ENCODE measurements around the gene TJP3.

The TJP3 gene

GRCh38 chr19:3734310-3734600, 26.1 kb downstream of the TJP3 start:
- Histone ChIP-seq H2BK5ac (ENCODE audit: low read length) (peak overlapping the region; percentile 73), H3K23ac (ENCODE audit: low read depth, low read length, poor library complexity) (no peak overlapping the region), H3K27ac (replicated peaks; ENCODE audit: low read length) (no peak overlapping the region), H3K18ac (ENCODE audit: low read length) (no peak overlapping the region), H3K79me1 (ENCODE audit: low read depth, low read length) (peaks cover 2% of the 10 kb centered on the region), H3K4me1 (ENCODE audit: control insufficient read depth in 2 of 2, insufficient read depth in 1 of 2, low read depth in 1 of 2, low read length in 2 of 2) (no peaks in the 10 kb centered on the region), H3K9ac (ENCODE audit: low read depth, low read length, poor library complexity) (peak overlapping the region; percentile 50), H3K36me3 (replicated peaks in 1 of 2; ENCODE audit: control insufficient read depth in 2 of 2, insufficient read depth in 2 of 2, low read length in 2 of 2) (no peaks in the 10 kb centered on the region), H2BK120ac (ENCODE audit: low read depth, low read length) (no peak overlapping the region), H3K4me2 (ENCODE audit: insufficient read depth, low read length, poor library complexity, severe bottlenecking) (no peak overlapping the region), H3K4me3 (ENCODE audit: low read length in 2 of 2) (no peak overlapping the region), H4K91ac (ENCODE audit: low read depth, low read length, poor library complexity) (no peak overlapping the region), H3K27me3 (ENCODE audit: control insufficient read depth in 3 of 3, insufficient read depth in 3 of 3, low read depth in 1 of 3, low read length in 3 of 3) (no peaks in the 10 kb centered on the region), H2BK15ac (ENCODE audit: low read length) (no peak overlapping the region), H3K4ac (ENCODE audit: low read length) (no peak overlapping the region), H3K9me3 (replicated peaks in 1 of 2; ENCODE audit: control insufficient read depth in 2 of 2, insufficient read depth in 1 of 2, low read depth in 1 of 2, low read length in 2 of 2) (peaks cover 0 to 4% of the 10 kb centered on the region in 2 donors), H2AK5ac (ENCODE audit: low read depth, low read length) (no peak overlapping the region), H4K8ac (ENCODE audit: low read depth, low read length) (no peak overlapping the region), H2AFZ (ENCODE audit: low read length) (no peak overlapping the region), H2BK12ac (ENCODE audit: low read length) (no peak overlapping the region), H3K14ac (ENCODE audit: low read length) (no peak overlapping the region)
- no peak for DNase-seq (ENCODE audit: low spot score)
- no CpG with 5 or more reads among the region's 14 CpGs for WGBS, 2 donors (ENCODE audit: extremely low coverage in 2 of 2, insufficient read length in 2 of 2, insufficient replicate concordance in 1 of 2)

GRCh38 chr19:3736106-3736724, 28.0 kb downstream of the TJP3 start:
- Histone ChIP-seq H3K9me3 (replicated peaks in 1 of 2; ENCODE audit: control insufficient read depth in 2 of 2, insufficient read depth in 1 of 2, low read depth in 1 of 2, low read length in 2 of 2) (no peaks in the 10 kb centered on the region), H4K91ac (ENCODE audit: low read depth, low read length, poor library complexity) (no peak overlapping the region), H3K4me1 (ENCODE audit: control insufficient read depth in 2 of 2, insufficient read depth in 1 of 2, low read depth in 1 of 2, low read length in 2 of 2) (no peaks in the 10 kb centered on the region), H3K23ac (ENCODE audit: low read depth, low read length, poor library complexity) (peak overlapping the region; percentile 37), H3K9ac (ENCODE audit: low read depth, low read length, poor library complexity) (no peak overlapping the region), H3K4me2 (ENCODE audit: insufficient read depth, low read length, poor library complexity, severe bottlenecking) (no peak overlapping the region), H3K18ac (ENCODE audit: low read length) (no peak overlapping the region), H2AK5ac (ENCODE audit: low read depth, low read length) (no peak overlapping the region), H3K79me1 (ENCODE audit: low read depth, low read length) (peaks cover 2% of the 10 kb centered on the region), H3K36me3 (replicated peaks in 1 of 2; ENCODE audit: control insufficient read depth in 2 of 2, insufficient read depth in 2 of 2, low read length in 2 of 2) (no peaks in the 10 kb centered on the region), H2AFZ (ENCODE audit: low read length) (no peak overlapping the region), H3K14ac (ENCODE audit: low read length) (no peak overlapping the region), H2BK120ac (ENCODE audit: low read depth, low read length) (no peak overlapping the region), H3K4ac (ENCODE audit: low read length) (no peak overlapping the region), H2BK15ac (ENCODE audit: low read length) (no peak overlapping the region), H2BK12ac (ENCODE audit: low read length) (no peak overlapping the region), H4K8ac (ENCODE audit: low read depth, low read length) (no peak overlapping the region), H3K27ac (replicated peaks; ENCODE audit: low read length) (no peak overlapping the region), H2BK5ac (ENCODE audit: low read length) (no peak overlapping the region), H3K27me3 (ENCODE audit: control insufficient read depth in 3 of 3, insufficient read depth in 3 of 3, low read depth in 1 of 3, low read length in 3 of 3) (no peaks in the 10 kb centered on the region), H3K4me3 (ENCODE audit: low read length in 2 of 2) (no peak overlapping the region)
- no CpG with 5 or more reads among the region's 21 CpGs for WGBS, 2 donors (ENCODE audit: extremely low coverage in 2 of 2, insufficient read length in 2 of 2, insufficient replicate concordance in 1 of 2)
- no peak for DNase-seq (ENCODE audit: low spot score)

GRCh38 chr19:3737487-3738205, 29.5 kb downstream of the TJP3 start:
- Histone ChIP-seq H3K14ac (ENCODE audit: low read length) (no peak overlapping the region), H3K4me3 (ENCODE audit: low read length in 2 of 2) (peak overlapping the region in 1 of 2 donors; percentile 3), H2AK5ac (ENCODE audit: low read depth, low read length) (no peak overlapping the region), H3K9me3 (replicated peaks in 1 of 2; ENCODE audit: control insufficient read depth in 2 of 2, insufficient read depth in 1 of 2, low read depth in 1 of 2, low read length in 2 of 2) (no peaks in the 10 kb centered on the region), H3K79me1 (ENCODE audit: low read depth, low read length) (peaks cover 2% of the 10 kb centered on the region), H3K18ac (ENCODE audit: low read length) (no peak overlapping the region), H3K27me3 (ENCODE audit: control insufficient read depth in 3 of 3, insufficient read depth in 3 of 3, low read depth in 1 of 3, low read length in 3 of 3) (no peaks in the 10 kb centered on the region), H3K4ac (ENCODE audit: low read length) (no peak overlapping the region), H2AFZ (ENCODE audit: low read length) (no peak overlapping the region), H2BK120ac (ENCODE audit: low read depth, low read length) (no peak overlapping the region), H3K23ac (ENCODE audit: low read depth, low read length, poor library complexity) (no peak overlapping the region), H2BK5ac (ENCODE audit: low read length) (no peak overlapping the region), H3K9ac (ENCODE audit: low read depth, low read length, poor library complexity) (no peak overlapping the region), H3K4me2 (ENCODE audit: insufficient read depth, low read length, poor library complexity, severe bottlenecking) (no peak overlapping the region), H4K91ac (ENCODE audit: low read depth, low read length, poor library complexity) (no peak overlapping the region), H3K36me3 (replicated peaks in 1 of 2; ENCODE audit: control insufficient read depth in 2 of 2, insufficient read depth in 2 of 2, low read length in 2 of 2) (no peaks in the 10 kb centered on the region), H4K8ac (ENCODE audit: low read depth, low read length) (no peak overlapping the region), H3K4me1 (ENCODE audit: control insufficient read depth in 2 of 2, insufficient read depth in 1 of 2, low read depth in 1 of 2, low read length in 2 of 2) (no peaks in the 10 kb centered on the region), H2BK15ac (ENCODE audit: low read length) (no peak overlapping the region), H2BK12ac (ENCODE audit: low read length) (no peak overlapping the region), H3K27ac (replicated peaks; ENCODE audit: low read length) (no peak overlapping the region)
- DNase-seq (ENCODE audit: low spot score), result no peak
- no CpG with 5 or more reads among the region's 10 CpGs for WGBS, 2 donors (ENCODE audit: extremely low coverage in 2 of 2, insufficient read length in 2 of 2, insufficient replicate concordance in 1 of 2)

GRCh38 chr19:3738477-3739220, 30.5 kb downstream of the TJP3 start:
- DNase-seq (ENCODE audit: low spot score), result no peak
- H4K91ac ChIP-seq (ENCODE audit: low read depth, low read length, poor library complexity), result peak overlapping the region; percentile 98
- H2AK5ac ChIP-seq (ENCODE audit: low read depth, low read length), result peak overlapping the region; percentile 75
- no peaks in the 10 kb centered on the region for H3K9me3 ChIP-seq (replicated peaks in 1 of 2; ENCODE audit: control insufficient read depth in 2 of 2, insufficient read depth in 1 of 2, low read depth in 1 of 2, low read length in 2 of 2)
- H3K18ac ChIP-seq (ENCODE audit: low read length), result no peak overlapping the region
- H3K4me2 ChIP-seq (ENCODE audit: insufficient read depth, low read length, poor library complexity, severe bottlenecking), result no peak overlapping the region
- no peak overlapping the region for H2BK120ac ChIP-seq (ENCODE audit: low read depth, low read length)
- peak overlapping the region; percentile 86 for H3K23ac ChIP-seq (ENCODE audit: low read depth, low read length, poor library complexity)
- H2BK12ac ChIP-seq (ENCODE audit: low read length), result no peak overlapping the region
- H3K27me3 ChIP-seq (ENCODE audit: control insufficient read depth in 3 of 3, insufficient read depth in 3 of 3, low read depth in 1 of 3, low read length in 3 of 3), result no peaks in the 10 kb centered on the region
- H2AFZ ChIP-seq (ENCODE audit: low read length), result no peak overlapping the region
- H3K27ac ChIP-seq (replicated peaks; ENCODE audit: low read length), result no peak overlapping the region
- H3K9ac ChIP-seq (ENCODE audit: low read depth, low read length, poor library complexity), result peak overlapping the region; percentile 50
- peak overlapping the region; percentile 3 for H4K8ac ChIP-seq (ENCODE audit: low read depth, low read length)
- peak overlapping the region in 1 of 2 donors; percentile 45 for H3K4me3 ChIP-seq (ENCODE audit: low read length in 2 of 2)
- peak overlapping the region; percentile 58 for H2BK15ac ChIP-seq (ENCODE audit: low read length)
- no CpG with 5 or more reads among the region's 32 CpGs for WGBS, 2 donors (ENCODE audit: extremely low coverage in 2 of 2, insufficient read length in 2 of 2, insufficient replicate concordance in 1 of 2)
- peak overlapping the region; percentile 38 for H3K14ac ChIP-seq (ENCODE audit: low read length)
- H2BK5ac ChIP-seq (ENCODE audit: low read length), result peak overlapping the region; percentile 4
- no peaks in the 10 kb centered on the region for H3K36me3 ChIP-seq (replicated peaks in 1 of 2; ENCODE audit: control insufficient read depth in 2 of 2, insufficient read depth in 2 of 2, low read length in 2 of 2)
- peaks cover 2% of the 10 kb centered on the region for H3K79me1 ChIP-seq (ENCODE audit: low read depth, low read length)
- H3K4me1 ChIP-seq (ENCODE audit: control insufficient read depth in 2 of 2, insufficient read depth in 1 of 2, low read depth in 1 of 2, low read length in 2 of 2), result no peaks in the 10 kb centered on the region
- H3K4ac ChIP-seq (ENCODE audit: low read length), result no peak overlapping the region
